ENCODE results near the gene DDX50. TPM values are rescaled to one million over a fixed set of nuclear protein-coding genes. Genes with fewer than 3 reads are reported as not detected.

The DDX50 gene
- polyA plus RNA-seq, 2 of the 4 experiments (the other 2 are of a cell fraction) = 35.1 to 64.6 TPM

DNA sequence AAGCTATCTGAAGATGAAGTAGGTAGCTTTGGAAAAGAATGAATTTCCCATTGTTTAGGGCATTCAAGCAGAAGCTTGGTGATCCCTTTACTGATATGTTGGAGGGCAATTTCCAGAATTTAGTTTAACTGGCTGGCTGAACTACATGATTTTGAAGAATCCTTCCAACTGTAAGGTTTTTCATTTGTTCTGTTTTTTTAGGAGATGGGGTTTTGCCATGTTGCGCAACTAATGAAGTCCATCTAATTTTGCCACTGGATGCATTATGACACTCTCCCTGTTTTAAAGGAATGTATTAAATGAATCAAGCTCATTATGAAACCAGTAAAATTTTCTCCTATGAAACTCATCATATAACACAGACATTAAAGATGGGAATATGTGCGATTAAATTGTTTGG, 6.1 kb upstream of the DDX50 start:
- no peak overlapping the region for H3K27ac ChIP-seq
- ChIA-PET POLR2A (no interaction called here), CTCF (interaction anchor here (0.9 to 1.5 kb wide), 3 partner anchors 47 to 140 kb away, joined by 3 read pairs; no protein-coding TSS in a partner anchor)
- H3K9me3 ChIP-seq = no peaks in the 10 kb centered on the region
- H3K4me2 ChIP-seq = no peak overlapping the region
- WGBS (ENCODE audit: missing lambda C conversion rate) = 95% methylated on average over 2 of the region's 2 CpGs
- H3K4me3 ChIP-seq = no peak overlapping the region
- TF ChIP-seq RCOR1 (IDR thresholded peaks at IDR 0.05; ENCODE audit: low read depth, low read length) (no peak), CEBPB (IDR thresholded peaks at IDR 0.05) (peak; percentile 84 to 88), HOXA7 (CRISPR knock-in tag; IDR thresholded peaks at IDR 0.05) (no peak), CTCF (IDR thresholded peaks at IDR 0.05) (no peak), EHF (CRISPR knock-in tag; IDR thresholded peaks at IDR 0.05) (no peak), CHD4 (IDR thresholded peaks at IDR 0.05; ENCODE audit: borderline replicate concordance) (no peak)
- no peak for DNase-seq (ENCODE audit: low read depth in 1 of 2, low spot score in 1 of 2)
- ATAC-seq = no peak
- FAIRE-seq = no peak
- H3K4me1 ChIP-seq = no peaks in the 10 kb centered on the region

GRCh38 chr10:68897336-68897741, 3.8 kb upstream of the DDX50 start:
- Histone ChIP-seq H3K27ac (no peak overlapping the region), H3K4me3 (no peak overlapping the region), H3K4me1 (peaks cover 3% of the 10 kb centered on the region; the same call in 2 of the 3 replicates), H3K9me3 (no peaks in the 10 kb centered on the region), H3K4me2 (no peak overlapping the region)
- WGBS (ENCODE audit: missing lambda C conversion rate) = 48% methylated on average over 3 of the region's 3 CpGs
- DNase-seq (ENCODE audit: low read depth in 1 of 2, low spot score in 1 of 2) (peak; percentile 49 to 79), ATAC-seq (peak; percentile 15 to 42; a peak in 1 of 6 replicates), FAIRE-seq (no peak)
- ChIA-PET POLR2A (interaction anchor here (0.6 kb wide), 1 partner anchor 101 kb away, joined by 3 read pairs; no protein-coding TSS in a partner anchor), CTCF (interaction anchor here (0.6 to 3.9 kb wide), 40 partner anchors 9 to 686 kb away, joined by 3 to 22 read pairs (median 4); partner anchors contain the start of genes DDX21 and STOX1)
- no peak for TF ChIP-seq TFCP2L1 (CRISPR knock-in tag; IDR thresholded peaks at IDR 0.05)
- 0 out of 4 replicates have a peak, but pooled peaks of 1 of the 2 experiments have one; percentile 3 for TF ChIP-seq CEBPB (IDR thresholded peaks at IDR 0.05)
- peak; percentile 76 for TF ChIP-seq CTCF (IDR thresholded peaks at IDR 0.05)
- no peak for TF ChIP-seq CBX2 (IDR thresholded peaks at IDR 0.05; ENCODE audit: borderline replicate concordance, low read depth)
- TF ChIP-seq HOXB5 (CRISPR knock-in tag; IDR thresholded peaks at IDR 0.05) = no peak
- no peak for TF ChIP-seq RFX5 (IDR thresholded peaks at IDR 0.05)
- TF ChIP-seq CBX8 (IDR thresholded peaks at IDR 0.05) = no peak
- TF ChIP-seq FOSL2 (IDR thresholded peaks at IDR 0.05) = no peak
- TF ChIP-seq FOSL2 (CRISPR knock-in tag; IDR thresholded peaks at IDR 0.05) = no peak
- TF ChIP-seq KDM5A (IDR thresholded peaks at IDR 0.05) = no peak
- TF ChIP-seq NPAS2 (CRISPR knock-in tag; IDR thresholded peaks at IDR 0.05; ENCODE audit: borderline replicate concordance) = no peak
- TF ChIP-seq BHLHE40 (IDR thresholded peaks at IDR 0.05; ENCODE audit: low read depth, low read length) = no peak
- no peak for TF ChIP-seq CHD4 (IDR thresholded peaks at IDR 0.05; ENCODE audit: borderline replicate concordance)
- no peak for TF ChIP-seq RARB (CRISPR knock-in tag; IDR thresholded peaks at IDR 0.05)
- no peak for TF ChIP-seq HEYL (CRISPR knock-in tag; IDR thresholded peaks at IDR 0.05)
- TF ChIP-seq HMGXB4 (CRISPR knock-in tag; IDR thresholded peaks at IDR 0.05; ENCODE audit: borderline replicate concordance) = no peak
- no peak for TF ChIP-seq CHD2 (IDR thresholded peaks at IDR 0.05; ENCODE audit: low read length, partially characterized antibody)
- TF ChIP-seq EP300 (IDR thresholded peaks at IDR 0.05) = no peak
- no peak for TF ChIP-seq ZFP36 (IDR thresholded peaks at IDR 0.05; ENCODE audit: borderline replicate concordance, partially characterized antibody)
- TF ChIP-seq GATA3 (IDR thresholded peaks at IDR 0.05; ENCODE audit: borderline replicate concordance) = no peak
- TF ChIP-seq POLR2AphosphoS2 (conservative IDR thresholded peaks at IDR 0.05; ENCODE audit: low read length) = no peak
- TF ChIP-seq, protein P1, sequence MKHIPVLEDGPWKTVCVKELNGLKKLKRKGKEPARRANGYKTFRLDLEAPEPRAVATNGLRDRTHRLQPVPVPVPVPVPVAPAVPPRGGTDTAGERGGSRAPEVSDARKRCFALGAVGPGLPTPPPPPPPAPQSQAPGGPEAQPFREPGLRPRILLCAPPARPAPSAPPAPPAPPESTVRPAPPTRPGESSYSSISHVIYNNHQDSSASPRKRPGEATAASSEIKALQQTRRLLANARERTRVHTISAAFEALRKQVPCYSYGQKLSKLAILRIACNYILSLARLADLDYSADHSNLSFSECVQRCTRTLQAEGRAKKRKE (CRISPR knock-in tag; IDR thresholded peaks at IDR 0.05; ENCODE audit: low read depth) = no peak
- TF ChIP-seq ZNF302 (CRISPR knock-in tag; IDR thresholded peaks at IDR 0.05) = no peak
- TF ChIP-seq MAX (IDR thresholded peaks at IDR 0.05) = no peak
- TF ChIP-seq NFE2L2 (conservative IDR thresholded peaks at IDR 0.05; ENCODE audit: low read length) = no peak
- no peak for TF ChIP-seq EHMT2 (IDR thresholded peaks at IDR 0.05; ENCODE audit: low read depth)
- peak; percentile 86 for TF ChIP-seq RAD21 (conservative IDR thresholded peaks at IDR 0.05 in 1 of 2, IDR thresholded peaks at IDR 0.05 in 1 of 2)
- TF ChIP-seq ESRRA (IDR thresholded peaks at IDR 0.05; ENCODE audit: borderline replicate concordance, low read length) = no peak
- no peak for TF ChIP-seq KDM1A (IDR thresholded peaks at IDR 0.05; ENCODE audit: low read depth)
- TF ChIP-seq MAFK (IDR thresholded peaks at IDR 0.05; ENCODE audit: partially characterized antibody) = no peak

Measured in A549 (cell line).